Measurements from ENCODE around the gene DHRSX.

The DHRSX gene

GRCh38 chrX:2228536-2228935, 272.2 kb downstream of the DHRSX start:
- H3K4me3 ChIP-seq (ENCODE audit: low read depth, low read length), result no peak overlapping the region
- H3K9me3 ChIP-seq (ENCODE audit: control insufficient read depth, insufficient read depth, low read depth, low read length), result no peaks in the 10 kb centered on the region; the same call in 1 of the 2 replicates
- ChIA-PET CTCF (no interaction called here), POLR2A (no interaction called here)
- no peaks in the 10 kb centered on the region for H3K4me1 ChIP-seq (ENCODE audit: control insufficient read depth, insufficient read depth, low read length)
- H3K36me3 ChIP-seq (ENCODE audit: control insufficient read depth in 2 of 2, insufficient read depth in 1 of 2, low read length in 2 of 2), result peaks cover 0 to 6% of the 10 kb centered on the region in 2 experiments; a peak in 1 of 3 replicates
- H3K27ac ChIP-seq (ENCODE audit: extremely low read depth, low read depth, low read length), result no peak overlapping the region
- TF ChIP-seq ZNF610 (tag by site-specific recombination; IDR thresholded peaks at IDR 0.05; ENCODE audit: borderline replicate concordance) (no peak), FEZF1 (tag by site-specific recombination; IDR thresholded peaks at IDR 0.05) (no peak), ZNF701 (tag by site-specific recombination; IDR thresholded peaks at IDR 0.05) (no peak)

- Histone ChIP-seq H3K36me3 (ENCODE audit: control insufficient read depth in 2 of 2, insufficient read depth in 1 of 2, low read length in 2 of 2) (peaks cover 0 to 6% of the 10 kb centered on the region in 2 experiments; a peak in 1 of 3 replicates), H3K9me3 (ENCODE audit: control insufficient read depth, insufficient read depth, low read depth, low read length) (no peaks in the 10 kb centered on the region; the same call in 1 of the 2 replicates), H3K4me1 (ENCODE audit: control insufficient read depth, insufficient read depth, low read length) (no peaks in the 10 kb centered on the region), H3K4me3 (ENCODE audit: low read depth, low read length) (no peak overlapping the region), H3K27ac (ENCODE audit: extremely low read depth, low read depth, low read length) (no peak overlapping the region)
- CTCF ChIA-PET, result no interaction called here
- no peak for TF ChIP-seq HOXC10 (CRISPR knock-in tag; IDR thresholded peaks at IDR 0.05)
- peak; percentile 74 for TF ChIP-seq PRDM1 (tag by site-specific recombination; IDR thresholded peaks at IDR 0.05)
- TF ChIP-seq ZNF747 (tag by site-specific recombination; IDR thresholded peaks at IDR 0.05), result no peak
- TF ChIP-seq ZBTB21 (tag by site-specific recombination; IDR thresholded peaks at IDR 0.05), result no peak
- TF ChIP-seq ZNF366 (tag by site-specific recombination; conservative IDR thresholded peaks at IDR 0.05), result peak; percentile 73
- TF ChIP-seq ZNF501 (tag by site-specific recombination; IDR thresholded peaks at IDR 0.05), result no peak
- no peak for TF ChIP-seq ZNF114 (tag by site-specific recombination; IDR thresholded peaks at IDR 0.05)
- TF ChIP-seq ZNF133 (tag by site-specific recombination; IDR thresholded peaks at IDR 0.05), result no peak
- no peak for TF ChIP-seq ZNF146 (tag by site-specific recombination; IDR thresholded peaks at IDR 0.05)
- no peak for TF ChIP-seq ZNF580 (tag by site-specific recombination; IDR thresholded peaks at IDR 0.05)
- POLR2A ChIA-PET, result no interaction called here
Observed at GRCh38 chrX:2226906-2227656, 273.7 kb downstream of the DHRSX start.

- Histone ChIP-seq H3K36me3 (ENCODE audit: control insufficient read depth in 2 of 2, insufficient read depth in 1 of 2, low read length in 2 of 2) (peaks cover 0 to 6% of the 10 kb centered on the region in 2 experiments; a peak in 1 of 3 replicates), H3K9me3 (ENCODE audit: control insufficient read depth, insufficient read depth, low read depth, low read length) (no peaks in the 10 kb centered on the region; the same call in 1 of the 2 replicates), H3K27ac (ENCODE audit: extremely low read depth, low read depth, low read length) (no peak overlapping the region), H3K4me1 (ENCODE audit: control insufficient read depth, insufficient read depth, low read length) (no peaks in the 10 kb centered on the region), H3K4me3 (ENCODE audit: low read depth, low read length) (no peak overlapping the region)
- TF ChIP-seq REST (tag by site-specific recombination; IDR thresholded peaks at IDR 0.05) (no peak), ZNF521 (tag by site-specific recombination; IDR thresholded peaks at IDR 0.05) (no peak), ZBTB1 (tag by site-specific recombination; IDR thresholded peaks at IDR 0.05) (no peak), ZNF529 (tag by site-specific recombination; IDR thresholded peaks at IDR 0.05; ENCODE audit: insufficient replicate concordance) (no peak), OSR2 (tag by site-specific recombination; IDR thresholded peaks at IDR 0.05) (no peak), TCF7L2 (IDR thresholded peaks at IDR 0.05; ENCODE audit: borderline replicate concordance, low read depth, low read length) (no peak), ZBTB8A (tag by site-specific recombination; IDR thresholded peaks at IDR 0.05) (no peak), ZNF114 (tag by site-specific recombination; IDR thresholded peaks at IDR 0.05) (no peak), ZNF146 (tag by site-specific recombination; IDR thresholded peaks at IDR 0.05) (no peak), ZNF48 (tag by site-specific recombination; IDR thresholded peaks at IDR 0.05) (no peak)
- ChIA-PET CTCF (no interaction called here), POLR2A (no interaction called here)
Observed at GRCh38 chrX:2226182-2226581, 274.6 kb downstream of the DHRSX start.

Measured in HEK293 (cell line).